Thoracic aorta (tissue), 2 donors: ENCODE data around the gene PALD1. TPM values are rescaled to one million over a fixed set of nuclear protein-coding genes. Genes with fewer than 3 reads are reported as not detected.

Experiments used
- ATAC-seq: fragments of 150-250 bp; one replicate; pipeline ENCODE4 v1.8.0; 2017; ENCODE audit warnings: low read depth; ENCODE audit not compliant: insufficient number of reproducible peaks, low FRiP score
- DNase-seq: peaks from one replicate; pipeline ENCODE4 v3.0.0-alpha.2; 2020; ENCODE audit warnings: low spot score
- H3K27ac ChIP-seq, 2 donors: fragments of 200-600 bp; sonication (generic); 1 replicate in 1 of 2; 2 replicates in 1 of 2; pipeline ENCODE4 v1.5.1; 2016; ENCODE audit warnings: mild to moderate bottlenecking in 2 of 2, moderate library complexity in 2 of 2
- H3K27me3 ChIP-seq: fragments of 200-600 bp; sonication (generic); replicated peaks from 2 replicates; pipeline ENCODE4 v1.6.0; 2016; ENCODE audit warnings: mild to moderate bottlenecking; ENCODE audit not compliant: insufficient read depth
- H3K36me3 ChIP-seq: fragments of 200-600 bp; sonication (generic); one replicate; pipeline ENCODE4 v1.5.1; 2016
- H3K4me1 ChIP-seq, 2 donors: fragments of 200-600 bp; sonication (generic); 1 replicate in 1 of 2; 2 replicates in 1 of 2; pipeline versions ENCODE4 v1.5.1 to v1.6.0; 2016; ENCODE audit warnings: low read depth in 2 of 2, mild to moderate bottlenecking in 1 of 2; ENCODE audit not compliant: control insufficient read depth in 1 of 2
- H3K4me3 ChIP-seq: fragments of 200-600 bp; sonication (generic); 2 replicates; pipeline ENCODE4 v1.5.1; 2016; ENCODE audit warnings: mild to moderate bottlenecking
- H3K9me3 ChIP-seq: fragments of 200-600 bp; sonication (generic); 2 replicates; pipeline ENCODE4 v1.5.1; 2016
- total RNA-seq, 2 donors: library from RNA; depleted of rRNA; stranded (reverse); fragments of >200 nt; gene quantifications; one replicate each; pipeline versions ENCODE4 v1.1.0 to v1.2.3, GENCODE V29; 2016
- TF ChIP-seq, protein P1 (sequence below): fragments of 200-600 bp; sonication (generic); IDR thresholded peaks from one replicate; pipeline ENCODE4 v1.5.1; 2019; ENCODE audit warnings: antibody characterized with exemption

The PALD1 gene
- total RNA-seq, 2 donors from 2014 or later, result 19.5 to 19.7 TPM

DNA sequence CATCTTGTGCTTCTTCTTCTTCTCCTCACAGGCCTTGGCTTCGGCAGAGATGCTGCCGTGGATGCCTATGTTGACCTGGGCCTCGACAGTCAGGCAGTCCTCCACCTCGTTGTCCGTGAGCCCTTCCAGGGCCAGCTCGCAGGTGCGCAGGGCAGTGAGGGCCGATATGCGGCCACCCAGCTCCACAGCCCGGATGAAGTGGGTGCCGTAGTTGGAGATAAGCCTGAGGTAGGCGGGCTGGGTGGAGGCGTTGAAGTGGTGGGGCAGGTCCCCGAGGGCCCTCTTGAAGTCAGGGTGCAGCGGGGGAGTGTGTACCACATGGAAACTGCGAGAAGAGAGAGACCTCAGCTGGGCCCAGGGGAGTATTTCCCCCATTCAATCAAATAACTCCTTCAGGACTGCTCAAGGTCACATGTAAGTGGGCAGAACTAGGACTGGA lies 120.3 kb downstream of the PALD1 start:
- Histone ChIP-seq H3K4me3 (no peak overlapping the region), H3K27me3 (no peaks in the 10 kb centered on the region), H3K27ac (no peak overlapping the region), H3K36me3 (no peaks in the 10 kb centered on the region), H3K4me1 (no peaks in the 10 kb centered on the region), H3K9me3 (no peaks in the 10 kb centered on the region)
- ATAC-seq (no peak), DNase-seq (no peak)
- TF ChIP-seq, protein P1, sequence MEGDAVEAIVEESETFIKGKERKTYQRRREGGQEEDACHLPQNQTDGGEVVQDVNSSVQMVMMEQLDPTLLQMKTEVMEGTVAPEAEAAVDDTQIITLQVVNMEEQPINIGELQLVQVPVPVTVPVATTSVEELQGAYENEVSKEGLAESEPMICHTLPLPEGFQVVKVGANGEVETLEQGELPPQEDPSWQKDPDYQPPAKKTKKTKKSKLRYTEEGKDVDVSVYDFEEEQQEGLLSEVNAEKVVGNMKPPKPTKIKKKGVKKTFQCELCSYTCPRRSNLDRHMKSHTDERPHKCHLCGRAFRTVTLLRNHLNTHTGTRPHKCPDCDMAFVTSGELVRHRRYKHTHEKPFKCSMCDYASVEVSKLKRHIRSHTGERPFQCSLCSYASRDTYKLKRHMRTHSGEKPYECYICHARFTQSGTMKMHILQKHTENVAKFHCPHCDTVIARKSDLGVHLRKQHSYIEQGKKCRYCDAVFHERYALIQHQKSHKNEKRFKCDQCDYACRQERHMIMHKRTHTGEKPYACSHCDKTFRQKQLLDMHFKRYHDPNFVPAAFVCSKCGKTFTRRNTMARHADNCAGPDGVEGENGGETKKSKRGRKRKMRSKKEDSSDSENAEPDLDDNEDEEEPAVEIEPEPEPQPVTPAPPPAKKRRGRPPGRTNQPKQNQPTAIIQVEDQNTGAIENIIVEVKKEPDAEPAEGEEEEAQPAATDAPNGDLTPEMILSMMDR, result no peak

DNA sequence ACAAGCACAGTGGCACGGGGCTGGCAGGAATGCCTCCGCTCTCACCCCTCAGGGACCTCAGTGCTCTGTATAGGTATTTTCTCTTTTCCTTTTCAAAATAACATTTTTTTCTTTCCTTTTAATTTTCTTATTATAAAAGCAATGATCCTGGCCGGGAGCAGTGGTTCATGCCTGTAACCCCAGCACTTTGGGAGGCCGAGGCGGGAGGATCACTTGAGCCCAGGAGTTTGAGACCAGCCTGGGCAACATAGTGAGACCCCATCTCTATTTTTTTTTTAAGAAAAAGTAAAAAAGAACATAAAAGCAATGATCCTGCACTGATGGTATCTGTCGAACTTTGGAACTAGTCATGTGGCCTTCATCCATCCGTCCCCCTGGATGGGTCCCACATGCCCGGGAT lies 120.8 kb downstream of the PALD1 start:
- no peaks in the 10 kb centered on the region for H3K36me3 ChIP-seq
- no peak overlapping the region for H3K4me3 ChIP-seq
- no peaks in the 10 kb centered on the region for H3K27me3 ChIP-seq
- no peak for ATAC-seq
- H3K4me1 ChIP-seq, result no peaks in the 10 kb centered on the region
- TF ChIP-seq, protein P1, result no peak
- no peaks in the 10 kb centered on the region for H3K9me3 ChIP-seq
- DNase-seq, result no peak
- no peak overlapping the region for H3K27ac ChIP-seq

DNA sequence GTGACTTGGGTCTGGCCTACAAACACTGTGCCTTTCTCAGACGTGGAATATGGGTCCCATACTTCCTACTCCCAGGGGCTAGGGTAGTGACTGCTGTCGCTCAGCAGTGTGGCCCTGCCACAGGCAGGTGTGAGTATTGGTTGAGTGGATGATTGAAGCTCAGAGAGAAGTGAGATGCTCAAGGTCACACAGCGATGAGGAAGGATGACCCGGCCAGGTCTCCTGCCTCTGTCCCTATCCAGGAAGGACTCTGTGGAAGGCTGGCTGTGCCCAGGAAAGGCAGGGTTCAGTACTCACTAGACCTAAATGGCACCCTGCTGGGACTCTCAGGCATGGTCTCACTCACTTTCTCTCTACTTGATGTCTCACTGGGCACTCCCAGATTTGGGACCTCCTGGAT lies 121.2 kb downstream of the PALD1 start:
- ATAC-seq, result no peak
- Histone ChIP-seq H3K4me3 (no peak overlapping the region), H3K27me3 (no peaks in the 10 kb centered on the region), H3K36me3 (no peaks in the 10 kb centered on the region), H3K4me1 (no peaks in the 10 kb centered on the region), H3K27ac (no peak overlapping the region), H3K9me3 (no peaks in the 10 kb centered on the region)
- TF ChIP-seq, protein P1, result no peak
- DNase-seq, result no peak

DNA sequence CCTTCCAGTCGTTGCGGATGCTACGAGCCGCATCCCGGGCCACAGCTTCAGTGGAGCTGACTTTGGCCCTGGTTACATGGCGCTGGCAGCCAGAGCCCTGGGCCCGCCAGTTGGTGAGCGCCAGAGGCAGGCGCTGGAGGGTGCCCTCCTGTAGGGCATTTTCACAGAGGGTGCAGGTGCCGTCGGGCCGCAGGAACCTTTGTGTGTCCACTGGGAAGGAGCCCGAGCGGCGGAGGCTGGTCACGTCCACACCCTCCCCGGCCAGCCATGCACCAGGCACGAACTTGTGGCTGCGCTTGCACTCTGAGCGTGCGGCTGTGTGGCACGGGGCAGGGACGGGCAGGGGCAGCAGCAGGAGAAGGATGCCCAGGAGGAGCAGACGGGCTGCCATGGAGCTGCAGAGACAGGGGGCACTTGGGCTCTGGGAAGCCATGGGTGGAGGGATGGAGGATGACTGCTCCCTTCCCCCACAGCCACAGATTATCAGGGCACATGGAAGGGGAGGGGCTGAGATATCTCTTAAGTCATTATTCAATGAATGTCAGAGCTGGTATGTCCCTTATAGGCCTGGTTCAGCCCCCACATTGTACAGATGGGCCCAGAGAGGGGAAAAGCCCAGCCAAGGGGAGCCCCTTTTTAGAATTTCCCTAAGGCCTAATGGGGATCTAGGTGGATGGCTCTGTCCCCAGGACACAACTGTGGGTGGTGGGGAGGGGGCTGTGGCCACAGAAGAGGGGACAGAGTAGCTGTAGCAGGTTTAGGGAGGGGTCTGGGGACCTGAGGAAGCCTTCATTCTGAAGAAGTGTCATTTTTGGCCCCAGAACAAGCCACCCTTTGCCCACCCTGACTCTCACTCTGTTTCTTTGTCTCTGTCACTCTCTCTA lies 122.2 kb downstream of the PALD1 start:
- TF ChIP-seq, protein P1, result no peak
- H3K27ac ChIP-seq, result no peak overlapping the region
- H3K4me1 ChIP-seq, result no peaks in the 10 kb centered on the region
- no peaks in the 10 kb centered on the region for H3K9me3 ChIP-seq
- ATAC-seq (no peak), DNase-seq (no peak)
- no peaks in the 10 kb centered on the region for H3K36me3 ChIP-seq
- H3K4me3 ChIP-seq, result no peak overlapping the region
- H3K27me3 ChIP-seq, result no peaks in the 10 kb centered on the region

- H3K4me3 ChIP-seq, result peak overlapping the region; percentile 42
- H3K27me3 ChIP-seq, result no peaks in the 10 kb centered on the region
- no peaks in the 10 kb centered on the region for H3K36me3 ChIP-seq
- TF ChIP-seq, protein P1, result no peak
- ATAC-seq, result no peak
- DNase-seq, result no peak
- no peaks in the 10 kb centered on the region for H3K4me1 ChIP-seq
- no peak overlapping the region for H3K27ac ChIP-seq
- no peaks in the 10 kb centered on the region for H3K9me3 ChIP-seq
Measured at GRCh38 chr10:70601746-70602145, 123.2 kb downstream of the PALD1 start.
